HUES48 (cell line): ENCODE results near the gene MRPL3.
"Not testable (repeated sequence)": the region's sequence is repeated elsewhere in the genome, so short reads cannot be mapped to it uniquely, and the experiment has no call there.

Experiments
- H3K27ac ChIP-seq: one replicate; pipeline ENCODE4 v1.7.0; 2013; ENCODE audit warnings: low read depth, low read length, inconsistent platforms
- H3K27me3 ChIP-seq: 2 replicates; pipeline ENCODE4 v1.6.1; 2013; ENCODE audit warnings: mild to moderate bottlenecking, low read length; ENCODE audit not compliant: control insufficient read depth, insufficient read depth
- H3K36me3 ChIP-seq: 2 replicates; pipeline ENCODE4 v1.6.1; 2013; ENCODE audit warnings: low read length; ENCODE audit not compliant: control insufficient read depth, insufficient read depth
- H3K4me1 ChIP-seq: 2 replicates; pipeline ENCODE4 v1.6.1; 2013; ENCODE audit warnings: mild to moderate bottlenecking, low read length; ENCODE audit not compliant: control insufficient read depth, insufficient read depth
- H3K4me3 ChIP-seq: 2 replicates; pipeline ENCODE4 v1.5.1; 2013; ENCODE audit warnings: mild to moderate bottlenecking, low read depth, low read length
- H3K9ac ChIP-seq: 2 replicates; pipeline ENCODE4 v1.6.1; 2013; ENCODE audit warnings: mild to moderate bottlenecking, low read depth, low read length, moderate library complexity
- H3K9me3 ChIP-seq: 2 replicates; pipeline ENCODE4 v1.6.1; 2013; ENCODE audit warnings: low read length; ENCODE audit not compliant: control insufficient read depth, insufficient read depth

MRPL3 gene

DNA sequence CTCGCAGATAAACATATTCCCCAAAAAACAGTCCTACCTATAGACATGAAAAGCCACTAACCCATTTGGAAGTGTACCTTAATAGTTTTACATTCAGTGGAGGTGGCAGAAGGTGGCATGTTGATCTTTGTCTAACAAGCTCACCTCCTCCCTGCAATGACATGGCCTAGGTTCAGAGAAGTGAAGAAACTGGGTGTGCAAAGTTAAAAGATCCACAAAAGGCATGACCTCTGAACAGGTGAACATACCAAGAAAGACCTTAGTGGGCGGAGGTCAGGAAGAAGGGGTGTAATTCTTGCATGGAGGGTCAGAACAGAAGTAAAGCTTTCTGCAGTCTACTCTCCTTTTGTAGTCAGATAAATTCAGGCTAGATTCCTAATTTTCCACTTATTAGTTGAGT, 822 bp downstream of the MRPL3 start:
- peaks cover 43% of the 10 kb centered on the region for H3K36me3 ChIP-seq
- peak overlapping the region; percentile 82 for H3K27ac ChIP-seq
- peaks cover 8% of the 10 kb centered on the region for H3K4me1 ChIP-seq
- peaks cover 13% of the 10 kb centered on the region; the same call in 1 of the 2 replicates for H3K27me3 ChIP-seq
- H3K9ac ChIP-seq = peak overlapping the region; percentile 98
- H3K4me3 ChIP-seq = peak overlapping the region; percentile 94
- H3K9me3 ChIP-seq = no peaks in the 10 kb centered on the region

DNA sequence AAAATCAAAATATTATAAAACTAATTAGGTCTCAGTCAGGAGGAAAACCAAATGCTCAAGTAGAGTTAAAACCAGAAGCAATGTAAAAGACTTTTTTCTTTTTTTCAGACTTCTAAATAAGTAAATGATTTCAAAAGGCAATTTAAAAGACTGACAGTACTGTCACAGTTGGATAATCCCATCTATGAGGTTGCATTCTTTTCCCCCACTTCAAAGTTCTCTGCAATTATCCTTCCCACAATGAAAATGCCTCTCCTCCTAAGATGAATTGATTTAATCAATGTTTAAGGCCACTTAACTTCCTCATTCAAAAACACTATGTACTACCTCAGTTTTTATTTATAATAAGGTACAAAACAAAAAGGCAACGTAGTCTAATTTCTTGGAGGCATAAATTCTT, 8.1 kb downstream of the MRPL3 start:
- no peak overlapping the region for H3K9ac ChIP-seq
- H3K9me3 ChIP-seq = no peaks in the 10 kb centered on the region
- H3K36me3 ChIP-seq = peaks cover 98% of the 10 kb centered on the region
- no peak overlapping the region for H3K4me3 ChIP-seq
- H3K27ac ChIP-seq = no peak overlapping the region
- H3K27me3 ChIP-seq = no peaks in the 10 kb centered on the region
- no peaks in the 10 kb centered on the region for H3K4me1 ChIP-seq

DNA sequence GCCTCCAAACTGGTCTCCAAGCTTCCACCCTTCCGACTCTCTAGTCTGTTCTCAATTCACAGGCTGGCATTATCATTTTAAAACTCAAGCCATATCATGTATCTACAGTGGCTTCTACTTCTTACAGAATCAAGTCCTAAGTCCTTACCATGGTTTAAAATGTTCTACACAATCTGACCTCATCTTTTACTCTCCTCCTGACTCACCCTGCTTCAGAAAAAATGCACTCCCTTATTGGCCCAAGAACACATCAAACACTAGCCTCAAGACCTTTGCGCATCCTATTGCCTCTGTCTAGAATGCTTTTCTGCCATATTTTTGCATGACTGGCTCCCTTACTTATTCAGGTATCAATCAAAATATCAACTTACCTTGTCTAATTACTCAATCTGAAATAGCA, 11.0 kb downstream of the MRPL3 start:
- no peak overlapping the region for H3K9ac ChIP-seq
- H3K4me3 ChIP-seq = no peak overlapping the region
- no peak overlapping the region for H3K27ac ChIP-seq
- H3K36me3 ChIP-seq = peaks cover 98% of the 10 kb centered on the region
- H3K27me3 ChIP-seq = no peaks in the 10 kb centered on the region
- H3K9me3 ChIP-seq = no peaks in the 10 kb centered on the region
- H3K4me1 ChIP-seq = no peaks in the 10 kb centered on the region

DNA sequence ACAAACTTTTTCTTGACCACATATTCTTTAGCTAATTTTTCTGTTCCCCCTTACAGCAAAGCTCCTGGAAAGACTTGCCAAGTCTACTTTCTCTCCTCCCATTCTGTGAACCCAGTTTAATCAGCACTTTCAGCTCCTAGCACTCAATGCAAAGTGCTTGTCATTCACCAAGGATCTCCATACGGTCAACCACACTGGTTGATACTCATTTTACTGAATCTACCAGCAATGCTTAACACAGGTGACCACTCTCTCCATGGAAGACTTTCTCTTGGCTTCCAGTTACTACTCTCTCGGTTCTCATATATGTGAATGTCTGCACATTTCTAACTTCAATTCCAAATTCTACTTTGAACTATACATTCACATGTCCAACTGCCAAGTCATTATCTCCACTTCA, 11.7 kb downstream of the MRPL3 start:
- Histone ChIP-seq H3K36me3 (peaks cover 91% of the 10 kb centered on the region), H3K4me3 (no peak overlapping the region), H3K27me3 (no peaks in the 10 kb centered on the region), H3K9me3 (no peaks in the 10 kb centered on the region), H3K9ac (no peak overlapping the region), H3K27ac (no peak overlapping the region), H3K4me1 (no peaks in the 10 kb centered on the region)

DNA sequence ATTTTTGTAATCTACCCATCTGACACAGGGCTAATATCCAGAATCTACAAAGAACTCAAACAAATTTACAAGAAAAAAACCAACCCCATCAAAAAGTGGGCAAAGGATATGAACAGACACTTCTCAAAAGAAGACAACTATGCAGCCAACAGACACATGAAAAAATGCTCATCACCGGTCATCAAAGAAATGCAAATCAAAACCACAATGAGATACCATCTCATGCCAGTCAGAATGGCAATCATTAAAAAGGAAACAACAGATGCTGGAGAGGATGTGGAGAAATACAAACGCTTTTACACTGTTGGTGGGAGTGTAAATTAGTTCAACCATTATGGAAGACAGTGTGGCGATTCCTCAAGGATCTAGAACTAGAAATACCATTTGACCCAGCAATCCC, 16.2 kb downstream of the MRPL3 start:
- H3K9ac ChIP-seq, H3K27ac ChIP-seq, H3K4me1 ChIP-seq, H3K9me3 ChIP-seq, H3K27me3 ChIP-seq, H3K4me3 ChIP-seq: not testable (repeated sequence)
- peaks cover 87% of the 10 kb centered on the region for H3K36me3 ChIP-seq

DNA sequence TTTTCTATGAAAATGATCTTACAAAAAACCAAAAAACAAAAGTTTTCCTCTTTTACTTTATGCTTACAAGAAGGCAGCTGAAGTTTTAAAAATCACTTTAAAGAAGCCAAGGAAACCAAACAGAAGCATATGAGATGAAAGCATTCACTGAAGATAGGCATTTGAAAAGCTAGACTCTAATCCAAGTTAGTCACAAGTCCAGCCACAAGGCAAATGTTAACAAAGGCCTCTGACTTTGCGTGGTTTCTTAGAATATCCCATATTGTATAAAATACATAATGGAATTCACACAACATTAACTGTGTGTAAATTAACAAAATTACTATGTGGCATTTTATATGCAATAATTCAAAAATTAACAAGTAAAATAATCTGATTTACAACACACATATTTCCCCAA, 17.7 kb downstream of the MRPL3 start:
- no peaks in the 10 kb centered on the region for H3K4me1 ChIP-seq
- H3K27ac ChIP-seq = no peak overlapping the region
- peaks cover 87% of the 10 kb centered on the region for H3K36me3 ChIP-seq
- H3K27me3 ChIP-seq = no peaks in the 10 kb centered on the region
- H3K9ac ChIP-seq = no peak overlapping the region
- no peak overlapping the region for H3K4me3 ChIP-seq
- H3K9me3 ChIP-seq = no peaks in the 10 kb centered on the region

DNA sequence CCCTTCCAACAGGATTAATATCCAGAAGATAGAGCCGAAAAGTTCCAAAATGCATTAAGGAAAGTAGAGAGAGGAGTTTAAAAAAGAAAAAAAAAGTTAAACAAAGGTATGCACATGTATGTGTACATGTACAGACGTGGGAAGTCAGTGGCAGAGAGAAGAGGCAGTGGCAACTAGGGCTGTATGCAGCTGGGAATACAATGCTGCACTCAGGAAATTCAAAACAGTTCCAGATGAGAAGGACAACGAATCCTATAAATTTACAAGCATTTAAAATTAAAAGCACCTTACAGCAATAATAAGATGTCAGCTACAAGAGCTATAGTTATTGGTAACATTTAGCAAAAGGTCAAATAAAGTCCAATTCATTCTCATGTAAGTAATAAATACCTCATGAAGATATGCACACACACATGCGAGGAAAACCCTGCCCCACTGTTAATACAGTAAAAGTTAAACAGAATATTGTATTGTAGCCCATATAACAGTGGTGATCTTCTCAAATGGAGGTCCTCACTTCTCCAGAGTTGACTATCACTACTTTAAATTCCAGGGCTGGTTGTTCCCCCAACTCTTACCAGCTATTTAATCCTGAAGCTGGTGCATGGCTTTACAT, 18.2 kb downstream of the MRPL3 start:
- H3K4me1 ChIP-seq = no peaks in the 10 kb centered on the region
- no peak overlapping the region for H3K4me3 ChIP-seq
- H3K9me3 ChIP-seq = no peaks in the 10 kb centered on the region
- H3K27ac ChIP-seq = no peak overlapping the region
- no peaks in the 10 kb centered on the region for H3K27me3 ChIP-seq
- H3K9ac ChIP-seq = no peak overlapping the region
- peaks cover 86% of the 10 kb centered on the region for H3K36me3 ChIP-seq

DNA sequence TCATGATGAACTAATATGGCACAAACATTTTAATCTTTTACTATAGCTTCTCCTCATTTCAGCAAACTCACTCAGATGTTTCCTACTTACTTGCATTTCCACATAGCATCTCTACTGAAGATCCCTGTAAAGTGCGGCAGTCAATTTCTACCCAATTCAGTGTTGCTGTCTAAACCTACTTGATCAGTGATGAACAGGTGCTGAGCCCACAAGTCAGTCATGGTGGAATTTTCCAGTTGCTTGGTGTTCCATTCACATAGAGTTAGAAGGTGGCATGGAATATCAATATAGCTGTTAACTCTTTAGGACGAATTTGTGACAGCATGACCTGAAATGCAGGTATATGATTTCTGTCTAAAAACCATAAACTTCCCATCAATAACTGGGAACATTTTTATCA, 22.7 kb downstream of the MRPL3 start:
- Histone ChIP-seq H3K4me3 (no peak overlapping the region), H3K36me3 (peaks cover 82% of the 10 kb centered on the region), H3K4me1 (no peaks in the 10 kb centered on the region), H3K27me3 (no peaks in the 10 kb centered on the region), H3K9ac (no peak overlapping the region), H3K27ac (no peak overlapping the region), H3K9me3 (no peaks in the 10 kb centered on the region)

DNA sequence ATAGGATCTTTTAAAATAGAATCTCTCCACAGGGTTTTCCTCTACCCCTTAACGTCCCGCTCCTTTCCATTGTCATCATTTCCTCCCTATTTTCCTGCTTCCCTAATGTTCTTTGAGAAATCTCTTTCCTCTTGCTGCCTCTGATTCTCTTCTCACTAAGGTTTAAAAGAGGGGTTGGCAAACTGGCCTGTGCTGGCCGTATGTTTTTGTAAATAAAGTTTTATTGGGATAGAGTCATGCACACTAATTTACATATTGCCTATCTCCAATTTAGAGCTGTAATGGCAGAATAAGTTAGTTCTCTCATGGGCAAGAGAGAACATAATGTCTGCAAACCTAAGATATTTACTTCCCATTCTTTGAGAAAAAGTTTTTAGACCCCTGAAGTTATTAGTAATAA, 25.0 kb downstream of the MRPL3 start:
- no peaks in the 10 kb centered on the region for H3K27me3 ChIP-seq
- H3K9me3 ChIP-seq = no peaks in the 10 kb centered on the region
- H3K27ac ChIP-seq = no peak overlapping the region
- H3K36me3 ChIP-seq = peaks cover 60% of the 10 kb centered on the region
- no peak overlapping the region for H3K9ac ChIP-seq
- no peak overlapping the region for H3K4me3 ChIP-seq
- H3K4me1 ChIP-seq = no peaks in the 10 kb centered on the region

DNA sequence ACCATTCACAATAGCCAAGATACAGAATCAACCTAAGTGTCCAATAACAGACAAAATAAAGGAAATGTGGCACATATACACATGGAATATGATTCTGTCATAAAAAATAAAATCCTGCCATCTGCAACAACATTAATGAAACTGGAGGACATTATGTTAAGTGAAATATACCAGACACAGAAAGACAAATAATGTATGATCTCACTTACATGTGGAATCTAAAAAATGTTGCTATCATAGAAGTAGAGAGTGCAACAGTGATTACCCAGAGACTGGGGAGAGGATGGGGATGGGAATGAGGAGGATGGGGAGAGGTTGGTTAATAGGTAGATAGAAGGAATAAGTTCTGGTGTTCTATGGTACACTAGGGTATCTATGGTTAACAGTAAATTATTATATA, 28.7 kb downstream of the MRPL3 start:
- Histone ChIP-seq H3K4me1 (no peaks in the 10 kb centered on the region), H3K9ac (no peak overlapping the region), H3K27me3 (no peaks in the 10 kb centered on the region), H3K27ac (no peak overlapping the region), H3K9me3 (no peaks in the 10 kb centered on the region), H3K4me3 (no peak overlapping the region), H3K36me3 (peaks cover 60% of the 10 kb centered on the region)

DNA sequence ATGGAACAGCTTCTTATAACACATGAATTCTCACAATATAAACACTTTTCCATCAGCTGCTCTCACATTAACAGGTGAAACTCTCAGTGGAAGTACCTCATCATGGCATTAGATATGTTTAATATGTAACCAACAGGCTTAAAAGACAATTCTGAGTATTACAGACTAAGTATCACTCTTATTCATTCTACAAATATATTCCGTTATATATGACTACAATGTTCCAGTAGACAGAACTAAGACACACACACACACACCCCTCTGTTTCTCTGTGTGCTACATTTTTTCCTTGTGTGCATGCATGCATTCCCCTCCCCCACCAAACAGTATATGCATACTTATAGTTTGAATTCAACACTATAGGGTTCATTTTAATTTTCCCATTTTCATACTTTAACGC, 32.4 kb downstream of the MRPL3 start:
- H3K36me3 ChIP-seq = peaks cover 71% of the 10 kb centered on the region
- no peak overlapping the region for H3K4me3 ChIP-seq

DNA sequence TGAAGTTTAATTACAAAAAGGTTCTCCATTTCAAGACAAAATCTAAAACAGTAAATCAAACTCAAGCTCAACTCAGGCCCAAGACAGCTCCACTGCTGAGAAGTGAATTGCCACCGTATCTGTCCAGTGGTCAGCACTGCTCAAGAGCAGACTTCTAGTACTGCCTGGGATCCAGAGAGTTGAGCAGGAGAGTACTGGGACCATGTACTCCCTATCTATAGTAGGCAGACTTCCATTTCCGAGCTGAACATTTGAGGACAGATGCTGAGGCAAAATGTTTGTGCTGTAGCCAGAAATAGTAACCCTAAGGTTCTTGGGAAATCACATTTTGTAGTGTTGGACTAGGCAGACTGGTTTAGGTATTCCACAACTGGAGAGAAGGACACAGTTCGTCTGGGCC, 44.1 kb downstream of the MRPL3 start:
- no peaks in the 10 kb centered on the region for H3K9me3 ChIP-seq
- peaks cover 33% of the 10 kb centered on the region for H3K36me3 ChIP-seq
- H3K9ac ChIP-seq = no peak overlapping the region
- no peaks in the 10 kb centered on the region for H3K4me1 ChIP-seq
- H3K27me3 ChIP-seq = no peaks in the 10 kb centered on the region
- H3K4me3 ChIP-seq = no peak overlapping the region
- H3K27ac ChIP-seq = no peak overlapping the region

More for the DNA sequence above, 32.4 kb downstream of the MRPL3 start:
- H3K27me3 ChIP-seq = no peaks in the 10 kb centered on the region
- H3K4me1 ChIP-seq = no peaks in the 10 kb centered on the region
- H3K9me3 ChIP-seq = no peaks in the 10 kb centered on the region
- no peak overlapping the region for H3K27ac ChIP-seq
- H3K9ac ChIP-seq = no peak overlapping the region
